Activated naive CD8-positive, alpha-beta T cell treated with anti-CD3 and anti-CD28 coated beads, Interleukin-2, amount 10 ng/mL, durations not matched to agents 7 days and 5 days (primary cell): Measurements from ENCODE around the gene LMTK2. TPM values are rescaled to one million over a fixed set of nuclear protein-coding genes. Genes with fewer than 3 reads are reported as not detected.

ENCODE experiments used
- ATAC-seq: fragments of 150-1000 bp; cut with Tn5 transposase; one replicate; pipeline ENCODE4 v1.10.0; 2021; ENCODE audit warnings: low read depth, moderate library complexity
- POLR2A ChIA-PET: fragments of 350-600 bp; sonication (Branson Sonifier 250); formaldehyde crosslinking; loops from one replicate; lab custom pipeline; 2021; ENCODE audit warnings: antibody characterized with exemption; lab: Charles Lee
- DNase-seq: peaks from one replicate; pipeline ENCODE4 v3.0.0; 2021
- H3K27ac Mint-ChIP-seq: one replicate; pipeline ENCODE4 v1.8.0; 2022; ENCODE audit warnings: mild to moderate bottlenecking, mixed read lengths
- H3K27me3 Mint-ChIP-seq: one replicate; pipeline ENCODE4 v1.8.0; 2022; ENCODE audit warnings: mild to moderate bottlenecking, moderate library complexity, mixed read lengths
- H3K36me3 Mint-ChIP-seq: one replicate; pipeline ENCODE4 v1.8.0; 2021; ENCODE audit warnings: mild to moderate bottlenecking, mixed read lengths
- H3K4me1 Mint-ChIP-seq: one replicate; pipeline ENCODE4 v1.8.0; 2021; ENCODE audit warnings: mixed read lengths
- H3K4me3 Mint-ChIP-seq: one replicate; pipeline ENCODE4 v1.8.0; 2022; ENCODE audit warnings: mild to moderate bottlenecking, moderate library complexity, mixed read lengths
- H3K9me3 Mint-ChIP-seq: one replicate; pipeline ENCODE4 v1.8.0; 2021; ENCODE audit warnings: mixed read lengths
- total RNA-seq, 2 experiments: library from RNA; stranded (reverse); gene quantifications; one replicate each; pipeline ENCODE4 v1.2.3, GENCODE V29; 2021

Gene LMTK2
- total RNA-seq, 2 experiments from 2014 or later, result 13.1 to 13.5 TPM

DNA sequence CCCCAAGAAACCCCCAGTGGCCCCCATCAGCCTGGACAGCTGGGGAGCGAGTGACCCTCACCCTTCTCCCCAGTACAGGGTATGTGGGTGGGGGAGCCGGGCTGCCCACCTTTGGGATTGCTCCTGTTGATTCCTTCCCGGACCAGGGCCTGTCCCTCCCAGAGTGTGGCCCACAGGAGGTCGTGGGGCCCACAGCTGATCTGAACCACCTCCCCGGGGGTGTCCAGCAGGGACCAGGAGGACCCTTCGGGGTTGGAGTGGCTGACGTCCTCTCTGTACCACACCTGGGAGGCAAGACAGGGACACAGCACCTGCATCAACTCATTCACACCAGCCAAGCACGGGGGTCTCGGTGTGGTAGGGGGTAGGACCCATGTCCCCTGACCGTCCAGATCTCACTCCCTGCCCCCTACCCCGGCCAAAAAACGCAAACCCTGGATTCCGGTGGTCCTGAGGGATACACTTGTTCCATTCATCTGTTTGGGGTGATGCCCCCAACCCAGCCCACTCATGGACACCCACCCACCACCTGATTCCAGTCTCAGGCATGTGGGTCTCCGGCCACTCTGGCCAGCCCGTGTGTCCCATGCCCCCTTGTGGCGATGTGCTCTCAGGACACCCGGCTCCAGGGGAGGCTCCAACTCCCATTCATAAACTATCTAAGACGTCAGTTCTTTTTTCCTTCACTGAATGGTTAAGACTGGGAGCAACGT, 134.5 kb downstream of the LMTK2 start:
- no peaks in the 10 kb centered on the region for H3K4me1 Mint-ChIP-seq
- H3K27ac Mint-ChIP-seq, result no peak overlapping the region
- no peaks in the 10 kb centered on the region for H3K27me3 Mint-ChIP-seq
- H3K36me3 Mint-ChIP-seq, result peaks cover 6% of the 10 kb centered on the region
- DNase-seq (no peak), ATAC-seq (peak; percentile 43)
- POLR2A ChIA-PET, result interaction anchor here (0.8 to 1.1 kb wide), 2 partner anchors 10 to 220 kb away, joined by 4 read pairs; no protein-coding TSS in a partner anchor
- H3K4me3 Mint-ChIP-seq, result no peak overlapping the region
- no peaks in the 10 kb centered on the region for H3K9me3 Mint-ChIP-seq

DNA sequence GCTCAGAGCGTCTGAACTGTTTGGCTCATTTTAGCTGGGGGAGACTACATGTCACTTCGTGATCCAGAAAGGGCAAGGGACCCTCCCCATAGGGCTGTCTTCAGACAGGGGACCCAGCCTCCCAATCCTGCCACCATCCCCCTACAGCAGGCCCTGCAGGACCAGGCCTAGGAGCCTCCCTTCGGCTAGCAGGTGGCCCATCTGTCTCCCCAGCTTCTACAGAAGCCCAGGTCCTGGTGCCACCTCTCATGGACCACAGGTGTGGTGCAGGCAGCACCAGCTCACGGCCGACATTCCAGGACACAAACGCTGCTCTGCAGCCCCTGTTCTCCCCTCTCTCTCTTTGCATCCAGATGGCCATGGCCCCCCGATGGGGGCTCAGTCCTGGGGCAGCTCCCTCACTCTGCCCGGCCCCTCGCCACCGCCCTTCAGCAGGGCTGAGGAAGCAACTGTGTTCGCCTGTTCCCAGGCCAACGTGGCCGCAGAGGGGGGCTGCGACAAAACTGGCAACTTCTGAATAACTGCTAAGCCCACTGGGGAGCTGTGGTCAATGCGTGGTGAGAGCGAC, 135.1 kb downstream of the LMTK2 start:
- H3K36me3 Mint-ChIP-seq, result peaks cover 6% of the 10 kb centered on the region
- POLR2A ChIA-PET, result interaction anchor here (1.1 kb wide), 1 partner anchor 10 kb away, joined by 4 read pairs; no protein-coding TSS in a partner anchor
- ATAC-seq (no peak), DNase-seq (no peak)
- H3K27ac Mint-ChIP-seq, result no peak overlapping the region
- no peak overlapping the region for H3K4me3 Mint-ChIP-seq
- no peaks in the 10 kb centered on the region for H3K9me3 Mint-ChIP-seq
- no peaks in the 10 kb centered on the region for H3K4me1 Mint-ChIP-seq
- H3K27me3 Mint-ChIP-seq, result no peaks in the 10 kb centered on the region

DNA sequence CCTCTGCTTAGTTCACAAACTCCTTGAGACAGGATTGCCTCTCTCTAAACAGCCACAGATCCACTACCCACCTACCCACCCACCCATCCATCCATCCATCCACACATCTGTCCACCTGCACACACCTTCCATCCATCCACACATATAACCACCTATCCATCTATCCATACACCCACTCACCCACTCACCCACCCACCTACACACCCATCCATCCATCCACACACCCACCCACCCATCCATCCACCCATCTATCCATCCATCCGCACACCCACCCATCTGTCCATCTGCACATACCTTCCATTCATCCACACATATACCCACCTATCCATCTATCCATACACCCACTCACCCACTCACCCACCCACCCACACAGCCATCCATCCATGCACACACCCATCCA, 135.7 kb downstream of the LMTK2 start:
- Mint-ChIP-seq H3K27ac (no peak overlapping the region), H3K9me3 (no peaks in the 10 kb centered on the region), H3K4me1 (no peaks in the 10 kb centered on the region), H3K27me3 (no peaks in the 10 kb centered on the region), H3K4me3 (no peak overlapping the region), H3K36me3 (peaks cover 6% of the 10 kb centered on the region)
- ATAC-seq, result no peak
- POLR2A ChIA-PET, result interaction anchor here (1.1 kb wide), 1 partner anchor 9 kb away, joined by 4 read pairs; no protein-coding TSS in a partner anchor
- DNase-seq, result no peak

DNA sequence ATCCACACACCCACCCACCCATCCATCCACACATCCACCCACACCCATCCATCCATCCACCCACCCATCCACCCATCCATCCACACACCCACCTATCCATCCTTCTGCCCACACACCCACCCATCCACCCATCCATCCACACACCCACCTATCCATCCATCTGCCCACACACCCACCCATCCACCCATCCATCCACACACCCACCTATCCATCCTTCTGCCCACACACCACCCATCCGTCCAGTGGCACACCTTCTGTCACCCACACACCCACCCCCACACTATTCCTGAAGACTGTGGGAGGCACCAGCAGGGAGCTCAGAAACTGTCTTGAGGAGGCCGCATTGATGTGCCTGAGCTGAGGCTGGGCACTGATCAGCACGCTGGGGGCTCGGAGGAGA, 136.3 kb downstream of the LMTK2 start:
- no peaks in the 10 kb centered on the region for H3K27me3 Mint-ChIP-seq
- no peak overlapping the region for H3K4me3 Mint-ChIP-seq
- peaks cover under 1% of the 10 kb centered on the region for H3K4me1 Mint-ChIP-seq
- H3K36me3 Mint-ChIP-seq, result peaks cover 7% of the 10 kb centered on the region
- no peaks in the 10 kb centered on the region for H3K9me3 Mint-ChIP-seq
- ATAC-seq, result no peak
- DNase-seq, result no peak
- POLR2A ChIA-PET, result no interaction called here
- H3K27ac Mint-ChIP-seq, result no peak overlapping the region

DNA sequence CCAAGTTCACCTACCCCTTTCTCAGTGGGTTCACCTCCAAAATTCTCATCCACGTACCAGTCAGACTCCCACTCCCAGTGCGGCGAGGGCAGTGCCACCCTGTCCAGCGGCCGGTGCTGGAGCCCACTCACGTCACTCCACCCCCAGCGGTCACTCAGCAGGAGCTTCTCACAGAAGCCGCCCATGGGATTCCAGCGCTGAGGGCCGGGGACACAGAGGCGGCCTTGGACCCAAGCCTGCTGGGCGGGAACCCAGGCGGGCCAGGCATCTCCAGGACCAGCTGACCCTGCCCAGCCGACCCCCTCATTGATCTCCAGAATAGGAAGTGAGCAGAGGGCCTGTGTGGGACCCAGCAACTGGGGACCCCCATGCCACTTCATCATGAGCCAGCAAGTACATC, 138.2 kb downstream of the LMTK2 start:
- Mint-ChIP-seq H3K4me3 (no peak overlapping the region), H3K4me1 (peaks cover 9% of the 10 kb centered on the region), H3K36me3 (peaks cover 10% of the 10 kb centered on the region), H3K27me3 (no peaks in the 10 kb centered on the region), H3K9me3 (no peaks in the 10 kb centered on the region), H3K27ac (no peak overlapping the region)
- POLR2A ChIA-PET, result no interaction called here
- no peak for DNase-seq
- ATAC-seq, result no peak

DNA sequence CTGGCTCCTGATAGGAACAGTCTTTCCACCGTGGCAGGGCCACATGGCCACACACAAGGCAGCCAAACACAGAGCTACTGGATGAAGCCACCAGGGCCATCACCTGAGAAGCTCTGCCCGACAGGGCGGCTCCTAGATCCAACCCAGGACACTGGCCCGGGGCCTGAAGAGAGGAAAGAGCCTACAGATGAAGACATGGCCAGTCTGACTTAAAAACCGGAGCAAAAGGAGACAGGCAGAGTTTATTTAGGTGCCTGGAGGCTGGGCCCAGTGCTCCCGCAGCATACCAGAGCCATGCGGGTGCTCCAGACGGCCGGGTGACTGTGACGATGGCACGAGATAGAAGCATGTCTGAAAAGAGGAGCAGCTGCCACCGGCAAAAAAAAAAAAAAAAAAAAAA, 141.5 kb downstream of the LMTK2 start:
- no peaks in the 10 kb centered on the region for H3K9me3 Mint-ChIP-seq
- H3K27me3 Mint-ChIP-seq, result no peaks in the 10 kb centered on the region
- H3K4me1 Mint-ChIP-seq, result peaks cover 25% of the 10 kb centered on the region
- ATAC-seq, result no peak
- no peak for DNase-seq
- POLR2A ChIA-PET, result no interaction called here
- H3K4me3 Mint-ChIP-seq, result no peak overlapping the region
- H3K27ac Mint-ChIP-seq, result peak overlapping the region; percentile 68
- peaks cover 10% of the 10 kb centered on the region for H3K36me3 Mint-ChIP-seq

DNA sequence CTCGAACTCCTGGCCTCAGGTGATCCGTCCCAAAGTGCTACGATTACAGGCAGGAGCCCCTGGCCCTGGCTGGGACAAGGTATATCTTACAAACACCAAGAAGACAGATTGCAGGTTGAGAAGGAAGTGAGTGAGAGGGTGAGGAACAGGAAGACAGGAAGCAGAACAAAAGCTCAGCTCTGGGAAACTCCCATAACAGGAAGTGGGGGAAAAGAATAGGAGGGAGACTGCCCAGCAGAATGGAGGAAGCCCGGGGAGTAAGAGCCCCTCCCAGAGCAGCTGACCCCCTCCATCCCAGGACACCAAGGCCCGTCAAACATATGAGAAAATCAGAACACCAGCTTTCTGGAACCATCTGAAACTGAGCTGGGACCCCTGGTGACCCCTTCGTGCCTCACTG, 142.4 kb downstream of the LMTK2 start:
- ATAC-seq (no peak), DNase-seq (no peak)
- peak overlapping the region; percentile 94 for H3K27ac Mint-ChIP-seq
- H3K4me1 Mint-ChIP-seq, result peaks cover 29% of the 10 kb centered on the region
- H3K4me3 Mint-ChIP-seq, result peak overlapping the region; percentile 64
- H3K9me3 Mint-ChIP-seq, result no peaks in the 10 kb centered on the region
- POLR2A ChIA-PET, result interaction anchor here (1.2 kb wide), 1 partner anchor 46 kb away, joined by 3 read pairs; no protein-coding TSS in a partner anchor
- peaks cover 10% of the 10 kb centered on the region for H3K36me3 Mint-ChIP-seq
- H3K27me3 Mint-ChIP-seq, result no peaks in the 10 kb centered on the region

DNA sequence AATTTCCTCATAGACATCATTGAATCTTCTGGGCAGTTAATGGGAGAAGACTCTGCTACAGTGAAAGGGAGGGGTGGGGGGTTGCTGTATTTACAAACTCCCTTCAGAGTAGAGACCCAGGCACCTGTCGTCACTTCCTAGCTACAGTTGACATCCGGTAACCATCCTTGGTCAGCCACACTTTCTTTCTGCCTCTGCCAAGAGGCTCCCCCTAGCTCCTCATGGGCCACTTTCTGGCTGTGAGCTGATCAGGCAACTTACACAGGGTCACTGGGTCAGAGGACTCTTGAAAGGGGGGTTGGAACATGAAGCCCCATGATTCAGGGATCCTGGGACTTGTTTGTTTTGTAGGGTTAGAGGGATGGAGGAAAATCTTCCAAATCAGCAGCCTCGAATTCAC, 144.1 kb downstream of the LMTK2 start:
- Mint-ChIP-seq H3K4me1 (peaks cover 39% of the 10 kb centered on the region), H3K27me3 (no peaks in the 10 kb centered on the region), H3K36me3 (peaks cover 18% of the 10 kb centered on the region), H3K9me3 (no peaks in the 10 kb centered on the region), H3K4me3 (peak overlapping the region; percentile 94), H3K27ac (peak overlapping the region; percentile 94)
- POLR2A ChIA-PET, result interaction anchor here (0.6 to 2.2 kb wide), 9 partner anchors 9 to 230 kb away, joined by 3 to 26 read pairs (median 4); partner anchors contain the start of gene BAIAP2L1
- DNase-seq (peak; percentile 53), ATAC-seq (peak; percentile 40)

DNA sequence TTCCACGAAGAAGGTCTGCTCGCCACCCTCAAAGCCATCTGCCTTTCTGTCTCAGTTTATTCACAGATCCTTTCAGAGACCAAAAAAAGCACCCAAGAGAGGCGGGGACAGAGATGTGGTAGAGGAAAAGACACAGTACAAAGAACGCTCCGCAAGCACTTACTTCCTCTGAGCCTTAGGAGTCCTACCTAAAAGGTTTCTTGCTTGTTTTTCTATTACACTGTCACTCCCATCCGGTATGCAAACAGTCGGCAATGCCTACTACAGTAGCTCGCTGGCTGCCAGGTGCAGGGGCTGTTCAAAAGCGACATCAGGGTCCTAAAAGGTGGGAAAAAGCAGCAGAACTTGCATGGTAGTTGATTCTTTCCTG, 144.6 kb downstream of the LMTK2 start:
- Mint-ChIP-seq H3K27ac (peak overlapping the region; percentile 94), H3K27me3 (no peaks in the 10 kb centered on the region), H3K9me3 (no peaks in the 10 kb centered on the region), H3K4me1 (peaks cover 43% of the 10 kb centered on the region), H3K36me3 (peaks cover 19% of the 10 kb centered on the region), H3K4me3 (peak overlapping the region; percentile 94)
- ATAC-seq (peak; percentile 56), DNase-seq (no peak)
- POLR2A ChIA-PET, result interaction anchor here (0.9 to 2.2 kb wide), 8 partner anchors 9 to 230 kb away, joined by 3 to 26 read pairs (median 4); partner anchors contain the start of gene BAIAP2L1

DNA sequence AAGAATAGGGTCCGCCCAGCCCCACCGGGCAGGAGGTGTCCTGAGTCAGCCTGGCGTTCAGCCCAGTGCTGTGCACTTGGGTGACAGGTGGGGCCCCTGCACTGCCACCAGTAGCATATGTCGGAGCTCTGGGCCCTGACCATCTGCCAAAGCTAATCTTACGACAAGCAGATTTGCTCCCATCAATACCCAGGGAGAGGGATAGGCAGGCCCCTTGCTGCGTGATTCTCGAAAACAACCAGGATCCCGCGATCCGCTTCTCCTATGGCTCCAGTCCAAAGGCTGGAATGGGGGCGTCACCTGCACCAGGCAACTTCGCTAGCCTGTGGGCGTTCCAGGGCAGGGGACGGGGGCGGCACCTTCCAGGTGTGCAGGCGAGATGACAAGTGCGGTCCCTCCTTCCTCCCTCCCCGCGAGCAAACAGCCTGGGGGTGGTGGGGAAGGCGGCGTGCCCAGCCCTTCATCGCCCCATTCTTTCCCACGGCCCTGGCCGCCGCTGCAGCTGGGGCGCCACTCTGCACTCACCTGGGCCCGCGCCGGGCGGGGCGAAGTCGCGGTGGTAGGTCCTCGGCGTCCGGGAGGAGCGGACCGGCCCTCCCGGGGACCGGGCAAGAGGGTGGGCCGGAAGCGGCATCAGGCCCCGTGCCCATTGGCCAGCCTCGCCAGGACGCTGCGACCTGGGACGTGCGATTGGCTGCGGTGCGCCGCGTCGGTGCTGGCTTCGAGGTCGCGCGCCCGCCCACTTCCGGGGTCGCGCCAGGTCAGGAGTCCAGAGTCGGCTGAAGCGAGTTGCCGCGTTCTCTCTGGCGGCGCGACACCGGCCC, 145.2 kb downstream of the LMTK2 start, which contains the start of gene TECPR1:
Gene TECPR1 (minus strand): TSS at position 632 of the 824 bp plus-strand sequence. CDS start 6,086 bp downstream, outside the sequence.
- DNase-seq (peak; percentile 94), ATAC-seq (peak; percentile 89)
- POLR2A ChIA-PET, result interaction anchor here (1.0 to 2.2 kb wide), 6 partner anchors 10 to 144 kb away, joined by 3 to 26 read pairs (median 4); no protein-coding TSS in a partner anchor
- peaks cover 46% of the 10 kb centered on the region for H3K4me1 Mint-ChIP-seq
- H3K36me3 Mint-ChIP-seq, result peaks cover 25% of the 10 kb centered on the region
- H3K4me3 Mint-ChIP-seq, result peak within 1 kb of the TSS; percentile 94
- H3K27ac Mint-ChIP-seq, result peak within 1 kb of the TSS; percentile 94
- H3K9me3 Mint-ChIP-seq, result no peaks in the 10 kb centered on the region
- no peaks in the 10 kb centered on the region for H3K27me3 Mint-ChIP-seq

DNA sequence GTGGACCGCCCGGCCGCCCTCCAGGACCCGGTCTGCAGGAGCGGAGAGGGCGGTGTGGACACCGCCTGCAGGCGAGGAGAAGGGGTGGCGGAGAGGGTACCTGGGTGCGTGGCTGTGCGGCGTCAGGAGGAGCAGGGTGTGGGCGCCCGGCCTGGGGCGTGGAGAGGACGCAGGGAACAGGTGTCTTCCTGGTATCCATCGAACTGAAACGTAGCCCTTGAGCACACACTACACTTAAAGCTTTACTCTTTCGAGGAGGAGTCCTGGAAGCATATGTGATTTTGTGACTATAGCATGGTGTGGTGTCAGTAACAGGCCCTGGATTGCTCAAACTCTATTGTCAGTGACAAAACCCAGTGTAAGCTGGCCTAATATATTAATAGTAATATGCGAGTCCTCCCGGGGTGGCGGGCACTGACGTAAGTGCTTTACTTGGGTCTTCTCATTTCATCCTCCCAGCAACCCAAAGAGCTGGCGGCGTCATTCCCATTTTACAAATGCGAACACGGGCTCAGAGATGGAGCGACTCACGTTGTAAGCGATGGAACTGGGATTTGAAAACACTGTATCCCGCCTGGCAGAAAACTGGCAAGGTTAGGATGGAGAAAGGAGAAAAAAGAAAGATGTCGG, 145.9 kb downstream of the LMTK2 start:
- Mint-ChIP-seq H3K27me3 (no peaks in the 10 kb centered on the region), H3K9me3 (no peaks in the 10 kb centered on the region), H3K4me3 (peak overlapping the region; percentile 94), H3K27ac (peak overlapping the region; percentile 94), H3K4me1 (peaks cover 47% of the 10 kb centered on the region), H3K36me3 (peaks cover 29% of the 10 kb centered on the region)
- POLR2A ChIA-PET, result interaction anchor here (0.6 to 1.1 kb wide), 3 partner anchors 36 to 146 kb away, joined by 3 read pairs; no protein-coding TSS in a partner anchor
- no peak for DNase-seq
- ATAC-seq, result no peak

DNA sequence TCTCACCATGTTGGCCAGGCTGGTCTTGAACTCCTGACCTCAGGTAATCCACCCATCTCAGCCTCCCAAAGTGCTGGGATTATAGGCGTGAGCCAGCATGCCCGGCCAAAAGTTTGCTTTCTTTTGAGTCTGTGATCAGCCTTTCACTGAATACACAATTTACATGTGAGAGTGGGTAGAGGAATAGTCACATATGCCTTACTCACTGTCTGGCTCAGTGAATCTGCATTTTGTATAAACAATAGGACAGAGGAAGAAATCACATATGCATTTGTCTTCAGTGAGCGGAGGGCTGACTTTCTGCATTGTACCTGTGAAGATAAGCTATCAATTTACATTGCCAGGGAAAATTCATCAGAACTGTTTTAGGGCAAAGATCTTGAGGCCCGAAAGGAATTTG, 147.9 kb downstream of the LMTK2 start:
- Mint-ChIP-seq H3K4me3 (peak overlapping the region; percentile 35), H3K27ac (no peak overlapping the region), H3K27me3 (no peaks in the 10 kb centered on the region), H3K4me1 (peaks cover 41% of the 10 kb centered on the region), H3K9me3 (peaks cover 2% of the 10 kb centered on the region), H3K36me3 (peaks cover 30% of the 10 kb centered on the region)
- no peak for ATAC-seq
- POLR2A ChIA-PET, result no interaction called here
- no peak for DNase-seq
